ENCODE measurements around the gene HMOX1. TPM values are rescaled to one million over a fixed set of nuclear protein-coding genes. Genes with fewer than 3 reads are reported as not detected.
A peak's percentile ranks its signal among the peaks of the same experiment; 100 is the strongest.

The HMOX1 gene
- total RNA-seq, 6 experiments from 2014 or later: 15.7 to 255 (median 47.2) TPM

GRCh38 chr22:35384975-35385588 lies 4.2 kb downstream of the HMOX1 start:
- peak overlapping the region in 2 of 3 donors; percentile 2 to 93 for H3K4me3 ChIP-seq
- H3K4me1 ChIP-seq: peaks cover 0 to 50% (median 16%) of the 10 kb centered on the region in 4 donors
- TF ChIP-seq, protein P1, sequence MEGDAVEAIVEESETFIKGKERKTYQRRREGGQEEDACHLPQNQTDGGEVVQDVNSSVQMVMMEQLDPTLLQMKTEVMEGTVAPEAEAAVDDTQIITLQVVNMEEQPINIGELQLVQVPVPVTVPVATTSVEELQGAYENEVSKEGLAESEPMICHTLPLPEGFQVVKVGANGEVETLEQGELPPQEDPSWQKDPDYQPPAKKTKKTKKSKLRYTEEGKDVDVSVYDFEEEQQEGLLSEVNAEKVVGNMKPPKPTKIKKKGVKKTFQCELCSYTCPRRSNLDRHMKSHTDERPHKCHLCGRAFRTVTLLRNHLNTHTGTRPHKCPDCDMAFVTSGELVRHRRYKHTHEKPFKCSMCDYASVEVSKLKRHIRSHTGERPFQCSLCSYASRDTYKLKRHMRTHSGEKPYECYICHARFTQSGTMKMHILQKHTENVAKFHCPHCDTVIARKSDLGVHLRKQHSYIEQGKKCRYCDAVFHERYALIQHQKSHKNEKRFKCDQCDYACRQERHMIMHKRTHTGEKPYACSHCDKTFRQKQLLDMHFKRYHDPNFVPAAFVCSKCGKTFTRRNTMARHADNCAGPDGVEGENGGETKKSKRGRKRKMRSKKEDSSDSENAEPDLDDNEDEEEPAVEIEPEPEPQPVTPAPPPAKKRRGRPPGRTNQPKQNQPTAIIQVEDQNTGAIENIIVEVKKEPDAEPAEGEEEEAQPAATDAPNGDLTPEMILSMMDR (IDR thresholded peaks at IDR 0.05): no peak
- TF ChIP-seq POLR2A (IDR thresholded peaks at IDR 0.05): no peak
- WGBS (ENCODE audit: insufficient coverage, low coverage, low lambda C conversion rate, missing lambda C conversion rate): 50% methylated on average over 6 of the region's 6 CpGs
- peak overlapping the region; percentile 12 to 37 (median 26) for H3K27ac ChIP-seq
- H3K36me3 ChIP-seq: peaks cover 7 to 42% (median 11%) of the 10 kb centered on the region in 4 donors
- no peaks in the 10 kb centered on the region for H3K27me3 ChIP-seq
- no peaks in the 10 kb centered on the region for H3K9me3 ChIP-seq
- ATAC-seq: peak in 3 of 4 donors; percentile 4 to 31 (median 12)
- intact Hi-C loops (cut with DNase I): no loop called here
- peak in 1 of 3 donors; percentile 52 for DNase-seq

- DNase-seq: peak in 2 of 3 donors; percentile 46 to 50
- WGBS (ENCODE audit: insufficient coverage, low coverage, low lambda C conversion rate, missing lambda C conversion rate): 98% methylated on average over 8 of the region's 19 CpGs
- TF ChIP-seq POLR2A (IDR thresholded peaks at IDR 0.05): no peak
- TF ChIP-seq, protein P1 (IDR thresholded peaks at IDR 0.05): no peak
- intact Hi-C loops (cut with DNase I): no loop called here
- no peaks in the 10 kb centered on the region for H3K27me3 ChIP-seq
- no peaks in the 10 kb centered on the region for H3K9me3 ChIP-seq
- H3K27ac ChIP-seq: no peak overlapping the region
- no peak for ATAC-seq
- H3K4me3 ChIP-seq: no peak overlapping the region
- peaks cover 7 to 51% (median 11%) of the 10 kb centered on the region in 4 donors for H3K36me3 ChIP-seq
- peaks cover 0 to 44% (median 15%) of the 10 kb centered on the region in 4 donors for H3K4me1 ChIP-seq
Measured at GRCh38 chr22:35386670-35387288, 5.9 kb downstream of the HMOX1 start.

DNA sequence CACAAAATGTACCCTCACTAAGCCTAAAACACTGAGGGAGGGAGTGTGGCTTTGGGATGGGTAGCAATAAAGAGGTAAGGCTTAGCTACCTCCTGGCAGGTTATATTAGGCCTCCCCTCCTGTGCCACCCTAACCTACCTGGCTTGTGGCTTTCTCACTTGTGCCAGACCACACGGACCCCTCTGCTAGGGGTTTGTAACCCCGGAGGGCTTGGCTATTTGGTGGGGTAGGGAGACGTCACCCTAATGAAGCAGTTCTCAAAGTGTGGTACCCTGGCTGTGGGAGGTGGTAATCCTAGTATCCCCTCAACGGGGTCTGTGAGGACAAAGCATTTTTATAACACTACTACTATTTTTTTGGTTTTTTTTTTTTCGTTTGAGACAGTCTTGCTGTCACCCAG lies 10.0 kb downstream of the HMOX1 start:
- no peak overlapping the region for H3K4me3 ChIP-seq
- TF ChIP-seq POLR2A (IDR thresholded peaks at IDR 0.05): no peak
- TF ChIP-seq, protein P1 (IDR thresholded peaks at IDR 0.05): no peak
- DNase-seq (no peak), ATAC-seq (no peak)
- no peaks in the 10 kb centered on the region for H3K27me3 ChIP-seq
- 89% methylated on average over 4 of the region's 5 CpGs for WGBS (ENCODE audit: insufficient coverage, low coverage, low lambda C conversion rate, missing lambda C conversion rate)
- no peaks in the 10 kb centered on the region for H3K9me3 ChIP-seq
- H3K4me1 ChIP-seq: peaks cover 0 to 35% (median 12%) of the 10 kb centered on the region in 4 donors
- no peak overlapping the region for H3K27ac ChIP-seq
- peaks cover 7 to 40% (median 11%) of the 10 kb centered on the region in 4 donors for H3K36me3 ChIP-seq
- intact Hi-C loops (cut with DNase I): no loop called here

- Histone ChIP-seq H3K4me1 (peaks cover 0 to 39% (median 21%) of the 10 kb centered on the region in 4 donors), H3K27ac (no peak overlapping the region), H3K4me3 (no peak overlapping the region), H3K27me3 (no peaks in the 10 kb centered on the region), H3K36me3 (peaks cover under 1 to 26% (median 2%) of the 10 kb centered on the region in 4 donors), H3K9me3 (no peaks in the 10 kb centered on the region)
- TF ChIP-seq, protein P1 (IDR thresholded peaks at IDR 0.05): no peak
- no peak for TF ChIP-seq POLR2A (IDR thresholded peaks at IDR 0.05)
- intact Hi-C loops (cut with DNase I): no loop called here
- ATAC-seq: peak; percentile 27 to 71 (median 62)
- 45% methylated on average over 2 of the region's 2 CpGs for WGBS (ENCODE audit: insufficient coverage, low coverage, low lambda C conversion rate, missing lambda C conversion rate)
- DNase-seq: peak; percentile 44 to 70 (median 68)
Measured at GRCh38 chr22:35392357-35392756, 11.5 kb downstream of the HMOX1 start.
